Superior temporal gyrus (tissue), 1 donor: ENCODE data around the gene PPFIA4.

Experiments
- DNase-seq: peaks from one replicate; pipeline ENCODE4 v3.0.0-alpha.2; 2016; ENCODE audit errors: extremely low spot score

PPFIA4 gene

GRCh38 chr1:203082571-203083462, 56.5 kb downstream of the PPFIA4 start:
- no peak for DNase-seq

GRCh38 chr1:203083463-203083921, 57.2 kb downstream of the PPFIA4 start:
- DNase-seq, result no peak

- DNase-seq, result no peak
These were observed 58.6 kb downstream of the PPFIA4 start for GRCh38 chr1:203084588-203085527.

- DNase-seq, result no peak
These were observed 59.5 kb downstream of the PPFIA4 start, which contains the start of gene MYOG for GRCh38 chr1:203085528-203086406. TSS of gene MYOG (minus strand) at chr1:203086012. CDS start at chr1:203085961, 51 bp downstream.

GRCh38 chr1:203086992-203087763, 60.9 kb downstream of the PPFIA4 start:
- DNase-seq, result no peak

- no peak for DNase-seq
These were observed 62.1 kb downstream of the PPFIA4 start for GRCh38 chr1:203088441-203088840.

- DNase-seq, result no peak
These were observed 62.8 kb downstream of the PPFIA4 start for GRCh38 chr1:203089001-203089650.

GRCh38 chr1:203089651-203090045, 63.4 kb downstream of the PPFIA4 start:
- no peak for DNase-seq

GRCh38 chr1:203090421-203091198, 64.3 kb downstream of the PPFIA4 start:
- DNase-seq, result no peak

- no peak for DNase-seq
These were observed 64.8 kb downstream of the PPFIA4 start for GRCh38 chr1:203091199-203091477.

- DNase-seq, result no peak
These were observed 65.6 kb downstream of the PPFIA4 start for GRCh38 chr1:203091761-203092330.

- DNase-seq, result no peak
These were observed 67.6 kb downstream of the PPFIA4 start for GRCh38 chr1:203093754-203094410.

- no peak for DNase-seq
These were observed 68.9 kb downstream of the PPFIA4 start for GRCh38 chr1:203095061-203095690.

GRCh38 chr1:203096566-203096965, 70.3 kb downstream of the PPFIA4 start:
- no peak for DNase-seq

- DNase-seq, result no peak
These were observed 70.7 kb downstream of the PPFIA4 start for GRCh38 chr1:203097001-203097400.

GRCh38 chr1:203098445-203098844, 72.2 kb downstream of the PPFIA4 start:
- no peak for DNase-seq

- no peak for DNase-seq
These were observed 72.7 kb downstream of the PPFIA4 start for GRCh38 chr1:203098914-203099520.
